HEK293 (cell line): ENCODE results near the gene RPS6KC1.

Experiments
- GLI4 ChIP-seq: fragments of 450-650 bp; formaldehyde crosslinking; IDR thresholded peaks from 2 replicates; pipeline ENCODE4 v1.5.1; 2016; ENCODE audit warnings: missing biosample characterization, missing genetic modification characterization
- SETDB1 ChIP-seq: IDR thresholded peaks from one replicate; pipeline ENCODE4 v1.6.1; 2017; ENCODE audit warnings: mild to moderate bottlenecking, low read length, moderate library complexity, mixed read lengths; ENCODE audit not compliant: insufficient read length
- ZNF121 ChIP-seq: fragments of 450-650 bp; formaldehyde crosslinking; IDR thresholded peaks from 2 replicates; pipeline ENCODE4 v1.5.1; 2016; ENCODE audit warnings: missing biosample characterization, missing genetic modification characterization
- ZNF174 ChIP-seq: fragments of 450-650 bp; formaldehyde crosslinking; IDR thresholded peaks from 2 replicates; pipeline ENCODE4 v1.5.0; 2017; ENCODE audit warnings: missing biosample characterization, mild to moderate bottlenecking, missing genetic modification characterization
- ZNF24 ChIP-seq: fragments of 450-650 bp; formaldehyde crosslinking; IDR thresholded peaks from 2 replicates; pipeline ENCODE4 v1.5.1; 2016; ENCODE audit warnings: missing biosample characterization, missing genetic modification characterization
- ZNF248 ChIP-seq: fragments of 450-650 bp; formaldehyde crosslinking; IDR thresholded peaks from 2 replicates; pipeline ENCODE4 v1.5.1; 2017; ENCODE audit warnings: missing biosample characterization, missing genetic modification characterization
- ZNF324 ChIP-seq: fragments of 450-650 bp; formaldehyde crosslinking; IDR thresholded peaks from 2 replicates; pipeline ENCODE4 v1.5.1; 2016; ENCODE audit warnings: missing biosample characterization, missing genetic modification characterization
- ZNF513 ChIP-seq: fragments of 450-650 bp; IDR thresholded peaks from 2 replicates; pipeline ENCODE4 v1.5.1; 2018; ENCODE audit warnings: missing biosample characterization, missing genetic modification characterization
- ZNF660 ChIP-seq: fragments of 450-650 bp; IDR thresholded peaks from 2 replicates; pipeline ENCODE4 v1.5.1; 2018; ENCODE audit warnings: missing biosample characterization, mild to moderate bottlenecking, missing genetic modification characterization
- ZNF670 ChIP-seq: fragments of 450-650 bp; formaldehyde crosslinking; IDR thresholded peaks from 2 replicates; pipeline ENCODE4 v1.5.1; 2016; ENCODE audit warnings: missing biosample characterization, missing genetic modification characterization, low read depth
- ZNF776 ChIP-seq: fragments of 450-650 bp; formaldehyde crosslinking; IDR thresholded peaks from 2 replicates; pipeline ENCODE4 v1.5.0; 2017; ENCODE audit warnings: missing biosample characterization, missing genetic modification characterization, borderline replicate concordance
- TF ChIP-seq, protein P1 (sequence below): fragments of 450-650 bp; formaldehyde crosslinking; IDR thresholded peaks from 2 replicates; pipeline ENCODE4 v1.5.1; 2016; ENCODE audit warnings: missing biosample characterization, missing genetic modification characterization
- TF ChIP-seq, protein P2 (sequence below): fragments of 450-650 bp; formaldehyde crosslinking; IDR thresholded peaks from 2 replicates; pipeline ENCODE4 v1.5.1; 2016; ENCODE audit warnings: missing biosample characterization, missing genetic modification characterization, low read depth
- TF ChIP-seq, protein P3 (sequence below): fragments of 450-650 bp; formaldehyde crosslinking; IDR thresholded peaks from 2 replicates; pipeline ENCODE4 v1.5.1; 2016; ENCODE audit warnings: missing biosample characterization, missing genetic modification characterization

GRCh38 chr1:213221209-213221608 lies 170.2 kb downstream of the RPS6KC1 start:
- TF ChIP-seq, protein P1, sequence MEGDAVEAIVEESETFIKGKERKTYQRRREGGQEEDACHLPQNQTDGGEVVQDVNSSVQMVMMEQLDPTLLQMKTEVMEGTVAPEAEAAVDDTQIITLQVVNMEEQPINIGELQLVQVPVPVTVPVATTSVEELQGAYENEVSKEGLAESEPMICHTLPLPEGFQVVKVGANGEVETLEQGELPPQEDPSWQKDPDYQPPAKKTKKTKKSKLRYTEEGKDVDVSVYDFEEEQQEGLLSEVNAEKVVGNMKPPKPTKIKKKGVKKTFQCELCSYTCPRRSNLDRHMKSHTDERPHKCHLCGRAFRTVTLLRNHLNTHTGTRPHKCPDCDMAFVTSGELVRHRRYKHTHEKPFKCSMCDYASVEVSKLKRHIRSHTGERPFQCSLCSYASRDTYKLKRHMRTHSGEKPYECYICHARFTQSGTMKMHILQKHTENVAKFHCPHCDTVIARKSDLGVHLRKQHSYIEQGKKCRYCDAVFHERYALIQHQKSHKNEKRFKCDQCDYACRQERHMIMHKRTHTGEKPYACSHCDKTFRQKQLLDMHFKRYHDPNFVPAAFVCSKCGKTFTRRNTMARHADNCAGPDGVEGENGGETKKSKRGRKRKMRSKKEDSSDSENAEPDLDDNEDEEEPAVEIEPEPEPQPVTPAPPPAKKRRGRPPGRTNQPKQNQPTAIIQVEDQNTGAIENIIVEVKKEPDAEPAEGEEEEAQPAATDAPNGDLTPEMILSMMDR (tag by site-specific recombination) = no peak
- TF ChIP-seq GLI4 (tag by site-specific recombination) (no peak), ZNF670 (no peak), SETDB1 (no peak), ZNF324 (tag by site-specific recombination) (no peak), ZNF24 (tag by site-specific recombination) (no peak), ZNF513 (tag by site-specific recombination) (no peak), ZNF174 (tag by site-specific recombination) (no peak), ZNF660 (tag by site-specific recombination) (no peak), ZNF776 (tag by site-specific recombination) (no peak), ZNF248 (tag by site-specific recombination) (no peak), ZNF121 (tag by site-specific recombination) (no peak)
- TF ChIP-seq, protein P2, sequence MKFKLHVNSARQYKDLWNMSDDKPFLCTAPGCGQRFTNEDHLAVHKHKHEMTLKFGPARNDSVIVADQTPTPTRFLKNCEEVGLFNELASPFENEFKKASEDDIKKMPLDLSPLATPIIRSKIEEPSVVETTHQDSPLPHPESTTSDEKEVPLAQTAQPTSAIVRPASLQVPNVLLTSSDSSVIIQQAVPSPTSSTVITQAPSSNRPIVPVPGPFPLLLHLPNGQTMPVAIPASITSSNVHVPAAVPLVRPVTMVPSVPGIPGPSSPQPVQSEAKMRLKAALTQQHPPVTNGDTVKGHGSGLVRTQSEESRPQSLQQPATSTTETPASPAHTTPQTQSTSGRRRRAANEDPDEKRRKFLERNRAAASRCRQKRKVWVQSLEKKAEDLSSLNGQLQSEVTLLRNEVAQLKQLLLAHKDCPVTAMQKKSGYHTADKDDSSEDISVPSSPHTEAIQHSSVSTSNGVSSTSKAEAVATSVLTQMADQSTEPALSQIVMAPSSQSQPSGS (tag by site-specific recombination) = no peak
- TF ChIP-seq, protein P3, sequence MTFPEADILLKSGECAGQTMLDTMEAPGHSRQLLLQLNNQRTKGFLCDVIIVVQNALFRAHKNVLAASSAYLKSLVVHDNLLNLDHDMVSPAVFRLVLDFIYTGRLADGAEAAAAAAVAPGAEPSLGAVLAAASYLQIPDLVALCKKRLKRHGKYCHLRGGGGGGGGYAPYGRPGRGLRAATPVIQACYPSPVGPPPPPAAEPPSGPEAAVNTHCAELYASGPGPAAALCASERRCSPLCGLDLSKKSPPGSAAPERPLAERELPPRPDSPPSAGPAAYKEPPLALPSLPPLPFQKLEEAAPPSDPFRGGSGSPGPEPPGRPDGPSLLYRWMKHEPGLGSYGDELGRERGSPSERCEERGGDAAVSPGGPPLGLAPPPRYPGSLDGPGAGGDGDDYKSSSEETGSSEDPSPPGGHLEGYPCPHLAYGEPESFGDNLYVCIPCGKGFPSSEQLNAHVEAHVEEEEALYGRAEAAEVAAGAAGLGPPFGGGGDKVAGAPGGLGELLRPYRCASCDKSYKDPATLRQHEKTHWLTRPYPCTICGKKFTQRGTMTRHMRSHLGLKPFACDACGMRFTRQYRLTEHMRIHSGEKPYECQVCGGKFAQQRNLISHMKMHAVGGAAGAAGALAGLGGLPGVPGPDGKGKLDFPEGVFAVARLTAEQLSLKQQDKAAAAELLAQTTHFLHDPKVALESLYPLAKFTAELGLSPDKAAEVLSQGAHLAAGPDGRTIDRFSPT = no peak
